GM18951 (cell line): ENCODE results near the gene HFE.
"Not testable (repeated sequence)": the region's sequence is repeated elsewhere in the genome, so short reads cannot be mapped to it uniquely, and the experiment has no call there.

ENCODE experiments used
- POLR2A ChIP-seq: IDR thresholded peaks from 4 replicates; pipeline ENCODE4 v1.6.1; 2011; ENCODE audit warnings: mild to moderate bottlenecking; ENCODE audit not compliant: insufficient read length, insufficient read depth; ENCODE audit errors: extremely low read depth
- in situ Hi-C: fragments of 300-500 bp; cut with MboI; formaldehyde crosslinking; loops from one replicate; pipeline ENCODE4 v1.12.0; 2022; ENCODE audit warnings: low sequenced_read_pairs, mixed read lengths, inconsistent platforms; ENCODE audit not compliant: unreplicated experiment

Gene HFE

DNA sequence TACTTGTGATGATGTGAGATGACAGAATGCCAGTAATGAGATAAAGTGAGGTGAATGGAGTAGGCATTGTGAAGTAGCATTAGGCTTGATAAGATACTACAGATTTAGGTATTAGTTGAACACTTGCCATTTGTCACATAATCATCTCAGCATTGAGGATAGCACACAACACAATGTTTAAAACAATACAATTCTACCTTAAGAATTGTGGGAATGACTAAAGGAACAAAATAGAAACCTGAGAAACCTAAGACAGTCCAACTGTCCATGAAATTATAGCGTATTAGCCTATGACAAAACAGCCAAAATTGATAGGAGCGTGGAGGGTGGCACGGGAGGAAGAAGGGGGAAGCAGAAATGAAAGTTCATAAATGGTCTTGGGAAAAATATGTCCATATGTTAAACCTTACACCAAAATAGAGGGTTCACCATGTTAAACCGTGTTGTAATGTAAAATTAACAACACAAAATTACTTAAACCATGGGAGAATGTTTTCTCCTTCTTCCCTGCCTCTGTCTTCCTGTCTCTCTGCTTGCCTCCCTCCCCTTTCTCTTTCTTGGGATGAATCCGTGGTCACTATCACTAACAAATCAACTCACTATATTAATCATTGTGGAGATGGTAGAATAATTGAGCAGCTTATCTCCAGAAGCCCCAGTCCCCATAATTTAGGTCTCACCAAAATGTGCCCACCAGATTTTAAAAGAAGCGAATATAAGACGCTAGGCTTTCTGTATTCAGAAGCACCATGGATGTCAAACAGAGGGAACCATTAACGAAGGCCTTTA, 33.0 kb upstream of the HFE start:
- no peak for TF ChIP-seq POLR2A
- in situ Hi-C loops: no loop called here

DNA sequence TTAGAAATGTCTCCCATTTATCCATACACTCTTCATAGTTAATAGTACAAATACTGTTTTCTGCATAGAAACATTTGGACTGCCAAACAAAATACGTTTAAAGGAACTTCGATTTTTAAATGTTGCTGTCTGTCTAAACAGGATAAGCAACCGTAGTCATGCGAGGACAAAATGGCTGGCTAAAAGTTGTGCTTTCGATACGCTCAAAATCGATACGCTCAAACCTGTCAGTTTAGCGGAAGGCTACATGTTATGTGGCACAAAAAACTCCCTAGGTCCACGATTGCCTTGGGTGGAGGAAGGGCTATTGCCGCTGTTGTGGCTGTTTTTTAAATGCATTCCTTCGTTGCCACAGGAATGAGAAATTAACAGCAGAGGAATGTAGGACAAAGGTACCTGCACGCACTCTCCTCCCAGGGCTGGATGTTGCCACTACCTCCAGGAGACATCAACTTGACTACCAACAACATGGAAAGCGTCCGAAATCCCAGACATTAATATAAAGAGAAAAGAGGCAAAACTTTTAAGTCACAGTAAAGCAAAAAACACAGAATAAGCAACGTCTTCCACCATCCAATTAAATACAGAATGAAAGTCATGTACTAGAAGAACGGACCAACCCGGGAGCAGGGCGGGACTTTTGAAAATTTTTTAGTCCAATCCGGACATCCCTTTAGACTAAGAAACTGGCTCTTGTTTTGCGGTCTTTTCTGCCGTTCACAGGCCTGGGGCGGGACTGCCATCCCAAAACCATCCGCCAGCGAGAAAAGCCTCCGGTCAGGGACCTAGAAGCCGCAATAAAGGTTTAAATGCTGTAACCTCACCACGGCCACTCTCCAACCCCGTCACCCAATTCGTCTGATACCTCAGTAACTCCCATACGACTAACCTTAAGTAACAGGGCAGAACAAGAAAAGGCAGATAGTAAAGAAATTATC, 32.2 kb upstream of the HFE start:
- in situ Hi-C loops: no loop called here
- peak; percentile 95 for TF ChIP-seq POLR2A

DNA sequence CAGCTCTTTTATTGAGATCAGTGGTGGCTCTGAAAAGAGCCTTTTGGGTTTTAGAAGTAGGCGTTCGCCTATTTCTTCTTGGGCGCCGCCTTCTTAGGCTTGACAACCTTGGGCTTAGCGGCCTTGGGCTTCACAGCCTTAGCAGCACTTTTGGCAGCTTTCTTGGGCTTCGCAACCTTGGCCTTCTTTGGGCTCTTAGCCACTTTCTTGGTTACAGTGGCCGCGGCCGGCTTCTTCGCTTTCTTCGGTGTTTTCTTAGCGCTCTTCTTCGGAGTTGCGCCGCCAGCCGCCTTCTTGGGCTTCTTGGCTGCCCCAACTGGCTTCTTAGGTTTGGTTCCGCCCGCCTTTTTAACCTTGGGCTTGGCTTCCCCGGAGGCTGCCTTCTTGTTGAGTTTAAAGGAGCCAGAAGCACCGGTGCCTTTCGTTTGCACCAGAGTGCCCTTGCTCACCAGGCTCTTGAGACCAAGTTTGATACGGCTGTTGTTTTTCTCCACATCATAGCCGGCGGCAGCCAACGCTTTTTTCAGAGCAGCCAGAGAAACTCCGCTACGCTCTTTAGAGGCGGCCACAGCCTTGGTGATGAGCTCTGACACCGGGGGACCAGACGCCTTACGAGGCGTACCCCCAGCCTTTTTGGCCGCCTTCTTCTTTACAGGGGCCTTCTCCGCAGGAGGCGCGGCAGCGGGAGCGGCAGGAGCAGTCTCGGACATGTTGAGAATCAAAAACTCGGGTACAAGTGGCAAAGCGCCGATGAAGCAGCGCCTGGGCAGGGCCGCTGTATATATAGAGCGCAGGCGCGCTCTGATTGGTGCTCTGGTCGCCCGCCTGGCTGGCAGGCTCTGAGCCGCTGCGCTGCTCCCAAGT, 31.3 kb upstream of the HFE start:
- peak; percentile 99 for TF ChIP-seq POLR2A
- in situ Hi-C loops: no loop called here

- no peak for TF ChIP-seq POLR2A
- in situ Hi-C loops: no loop called here
Measured at GRCh38 chr6:26056583-26057350, 30.5 kb upstream of the HFE start.

GRCh38 chr6:26057899-26058298, 29.3 kb upstream of the HFE start:
- in situ Hi-C loops: no loop called here
- no peak for TF ChIP-seq POLR2A

DNA sequence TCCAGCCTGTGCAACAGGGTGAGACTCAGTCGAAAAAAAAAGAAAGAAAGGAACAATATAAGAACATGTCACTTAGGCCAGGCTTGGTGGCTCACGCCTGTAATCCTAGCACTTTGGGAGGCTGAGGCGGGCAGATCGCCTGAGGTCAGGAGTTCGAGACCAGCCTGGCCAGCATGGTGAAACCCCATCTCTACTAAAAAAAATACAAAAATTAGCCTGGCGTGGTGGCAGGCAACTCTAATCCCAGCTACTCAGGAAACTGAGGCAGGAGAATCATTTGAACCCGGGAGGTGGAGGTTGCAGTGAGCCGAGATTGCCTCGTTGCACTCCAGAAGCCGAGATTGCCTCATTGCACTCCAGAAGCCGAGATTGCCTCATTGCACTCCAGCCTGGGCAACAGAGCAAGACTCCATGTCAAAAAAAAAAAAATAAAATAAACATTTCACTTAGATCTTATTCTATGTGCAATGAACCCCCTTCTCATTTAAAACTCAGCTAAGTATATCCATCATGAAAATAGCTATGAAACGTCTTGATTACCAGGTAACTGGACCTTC, 28.7 kb upstream of the HFE start:
- in situ Hi-C loops: not testable (repeated sequence)

- TF ChIP-seq POLR2A: no peak
- in situ Hi-C loops: loop anchor here (5.0 kb wide), 1 partner anchor 42 kb away; a partner anchor contains a TSS
Measured at GRCh38 chr6:26059941-26060340, 27.3 kb upstream of the HFE start.

DNA sequence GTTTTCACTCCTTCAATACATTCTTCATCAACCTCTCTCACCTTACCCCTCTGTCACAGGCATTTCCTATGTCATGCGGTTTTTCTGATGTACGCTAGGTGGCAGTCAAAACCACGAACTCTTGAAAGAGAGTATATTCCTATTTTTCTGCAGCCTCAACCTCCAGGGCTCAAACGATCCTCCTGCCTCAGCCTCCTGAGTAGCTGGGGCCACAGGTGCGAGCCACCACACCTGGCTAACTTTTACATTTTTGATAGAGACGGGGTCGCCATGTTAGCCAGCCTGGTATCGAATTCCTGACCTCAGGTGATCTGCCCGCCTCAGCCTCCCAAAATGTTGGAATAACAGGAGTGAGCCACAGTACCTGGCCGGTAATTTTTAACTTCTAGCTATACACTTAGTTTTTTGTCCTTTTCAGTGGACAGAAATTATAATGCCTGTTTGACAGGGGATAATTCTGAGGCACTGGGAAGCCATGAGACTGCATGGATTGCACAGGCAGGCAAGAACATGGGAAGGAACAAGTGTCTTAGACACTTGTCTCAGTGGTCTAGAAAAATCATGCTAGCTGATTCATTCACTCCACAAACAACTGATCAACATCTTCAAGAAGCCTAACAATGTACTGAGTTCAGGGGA, 22.5 kb upstream of the HFE start:
- no peak for TF ChIP-seq POLR2A

DNA sequence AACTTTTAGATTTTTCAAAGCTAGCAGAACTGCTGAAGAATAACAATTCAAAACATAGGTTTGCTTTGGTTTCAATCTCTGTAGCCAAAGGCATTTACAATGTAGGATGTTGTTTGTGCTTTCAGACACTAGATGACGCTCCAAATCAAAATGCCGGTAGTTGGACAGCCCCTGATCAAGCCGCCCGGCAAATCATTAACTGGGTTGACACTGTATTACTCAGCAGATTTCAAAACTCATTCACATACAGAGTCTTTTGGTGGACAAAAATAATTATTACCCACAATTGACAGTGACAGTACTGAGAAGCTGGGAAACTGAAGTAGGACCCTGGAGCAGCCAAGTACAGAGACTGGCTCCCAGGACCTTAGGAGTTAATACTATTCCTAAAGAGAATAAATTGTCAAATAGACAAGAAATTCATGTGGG, 21.3 kb upstream of the HFE start:
- TF ChIP-seq POLR2A: no peak
- in situ Hi-C loops: no loop called here

More for the DNA sequence above, 22.5 kb upstream of the HFE start:
- in situ Hi-C loops: loop anchor here (5.0 kb wide), 1 partner anchor 38 kb away; a partner anchor contains a TSS

DNA sequence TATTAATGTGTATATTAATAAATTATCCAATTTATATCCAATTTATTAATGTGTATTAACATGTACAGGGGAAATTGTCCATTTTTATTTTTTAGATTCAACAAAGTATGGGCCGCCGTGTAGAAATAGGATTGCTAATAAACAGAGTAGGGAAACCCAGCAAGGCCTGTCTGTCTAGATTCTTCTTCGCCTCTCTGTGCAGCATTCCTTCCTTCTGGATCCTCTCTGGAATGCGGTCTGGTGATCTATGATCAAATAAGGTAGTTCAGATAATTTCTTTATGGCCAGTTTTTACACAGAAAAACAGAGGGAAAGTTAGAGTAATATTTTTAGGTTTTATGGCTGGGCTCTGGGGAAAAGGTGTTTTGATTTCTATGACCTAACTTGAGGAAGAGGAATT, 19.9 kb upstream of the HFE start:
- in situ Hi-C loops: no loop called here
- TF ChIP-seq POLR2A: no peak

- in situ Hi-C loops: no loop called here
Measured at GRCh38 chr6:26068036-26068435, 19.2 kb upstream of the HFE start.

More at GRCh38 chr6:26068036-26068435, 19.2 kb upstream of the HFE start:
- no peak for TF ChIP-seq POLR2A
